ENCODE data around the gene PPIF. TPM values are rescaled to one million over a fixed set of nuclear protein-coding genes. Genes with fewer than 3 reads are reported as not detected.
"Not testable (repeated sequence)": the region's sequence is repeated elsewhere in the genome, so short reads cannot be mapped to it uniquely, and the experiment has no call there.

PPIF gene
- total RNA-seq, 1 experiment from 2014 or later: 42.3 TPM

GRCh38 chr10:79336276-79336675 is 11.0 kb upstream of the PPIF start:
- no peak for DNase-seq
- Histone ChIP-seq H3K4me3 (no peak overlapping the region), H3K27me3 (no peaks in the 10 kb centered on the region), H3K36me3 (no peaks in the 10 kb centered on the region), H3K9me3 (peaks cover 2% of the 10 kb centered on the region; the same call in 1 of the 2 replicates)

- no peaks in the 10 kb centered on the region for H3K27me3 ChIP-seq
- H3K36me3 ChIP-seq: no peaks in the 10 kb centered on the region
- DNase-seq: no peak
- H3K4me3 ChIP-seq: no peak overlapping the region
- peaks cover 2% of the 10 kb centered on the region; the same call in 1 of the 2 replicates for H3K9me3 ChIP-seq
Measured at GRCh38 chr10:79336739-79337138, 10.5 kb upstream of the PPIF start.

GRCh38 chr10:79337783-79338469 is 9.3 kb upstream of the PPIF start:
- not testable (repeated sequence) for H3K9me3 ChIP-seq, DNase-seq, H3K27me3 ChIP-seq, H3K36me3 ChIP-seq, H3K4me3 ChIP-seq

- Histone ChIP-seq H3K4me3 (no peak overlapping the region), H3K36me3 (no peaks in the 10 kb centered on the region), H3K27me3 (no peaks in the 10 kb centered on the region), H3K9me3 (no peaks in the 10 kb centered on the region)
- no peak for DNase-seq
Measured at GRCh38 chr10:79339266-79339665, 8.0 kb upstream of the PPIF start.

- DNase-seq: no peak
- Histone ChIP-seq H3K36me3 (no peaks in the 10 kb centered on the region), H3K4me3 (no peak overlapping the region), H3K27me3 (no peaks in the 10 kb centered on the region), H3K9me3 (no peaks in the 10 kb centered on the region)
Measured at GRCh38 chr10:79340646-79341244, 6.5 kb upstream of the PPIF start.

GRCh38 chr10:79342295-79342761 is 4.9 kb upstream of the PPIF start:
- H3K36me3 ChIP-seq: no peaks in the 10 kb centered on the region
- H3K27me3 ChIP-seq: no peaks in the 10 kb centered on the region
- no peak overlapping the region for H3K4me3 ChIP-seq
- no peaks in the 10 kb centered on the region for H3K9me3 ChIP-seq
- no peak for DNase-seq

GRCh38 chr10:79342811-79343561 is 4.3 kb upstream of the PPIF start:
- Histone ChIP-seq H3K4me3 (no peak overlapping the region), H3K9me3 (no peaks in the 10 kb centered on the region), H3K36me3 (peaks cover 3% of the 10 kb centered on the region), H3K27me3 (no peaks in the 10 kb centered on the region)
- DNase-seq: peak; percentile 90

GRCh38 chr10:79344502-79345195 is 2.6 kb upstream of the PPIF start:
- H3K9me3 ChIP-seq: no peaks in the 10 kb centered on the region
- peaks cover 19% of the 10 kb centered on the region for H3K36me3 ChIP-seq
- no peak for DNase-seq
- H3K27me3 ChIP-seq: no peaks in the 10 kb centered on the region
- no peak overlapping the region for H3K4me3 ChIP-seq

- H3K4me3 ChIP-seq: no peak overlapping the region
- DNase-seq: no peak
- H3K9me3 ChIP-seq: no peaks in the 10 kb centered on the region
- H3K36me3 ChIP-seq: peaks cover 27% of the 10 kb centered on the region
- H3K27me3 ChIP-seq: no peaks in the 10 kb centered on the region
Measured at GRCh38 chr10:79345241-79346011, 1.8 kb upstream of the PPIF start.

GRCh38 chr10:79346012-79346340 is 1.3 kb upstream of the PPIF start:
- Histone ChIP-seq H3K9me3 (no peaks in the 10 kb centered on the region), H3K27me3 (no peaks in the 10 kb centered on the region), H3K4me3 (no peak overlapping the region), H3K36me3 (peaks cover 33% of the 10 kb centered on the region)
- DNase-seq: no peak

GRCh38 chr10:79346388-79347225 is 662 bp upstream of the PPIF start:
- Histone ChIP-seq H3K36me3 (peaks cover 37% of the 10 kb centered on the region), H3K9me3 (no peaks in the 10 kb centered on the region), H3K27me3 (no peaks in the 10 kb centered on the region), H3K4me3 (peak overlapping the region; percentile 85)
- DNase-seq: no peak

GRCh38 chr10:79347894-79348639 is 798 bp downstream of the PPIF start:
- peaks cover 52% of the 10 kb centered on the region for H3K36me3 ChIP-seq
- peak; percentile 81 for DNase-seq
- H3K9me3 ChIP-seq: no peaks in the 10 kb centered on the region
- no peaks in the 10 kb centered on the region for H3K27me3 ChIP-seq
- H3K4me3 ChIP-seq: peak overlapping the region; percentile 85

- peaks cover 57% of the 10 kb centered on the region for H3K36me3 ChIP-seq
- H3K9me3 ChIP-seq: no peaks in the 10 kb centered on the region
- peak overlapping the region; percentile 85 for H3K4me3 ChIP-seq
- H3K27me3 ChIP-seq: no peaks in the 10 kb centered on the region
- no peak for DNase-seq
Measured at GRCh38 chr10:79348640-79348988, 1.3 kb downstream of the PPIF start.

- DNase-seq: no peak
- no peaks in the 10 kb centered on the region for H3K9me3 ChIP-seq
- peak overlapping the region; percentile 85 for H3K4me3 ChIP-seq
- no peaks in the 10 kb centered on the region for H3K27me3 ChIP-seq
- H3K36me3 ChIP-seq: peaks cover 62% of the 10 kb centered on the region
Measured at GRCh38 chr10:79349072-79349491, 1.8 kb downstream of the PPIF start.

- H3K9me3 ChIP-seq: no peaks in the 10 kb centered on the region
- H3K27me3 ChIP-seq: no peaks in the 10 kb centered on the region
- peaks cover 70% of the 10 kb centered on the region for H3K36me3 ChIP-seq
- no peak overlapping the region for H3K4me3 ChIP-seq
- DNase-seq: no peak
Measured at GRCh38 chr10:79349766-79350406, 2.6 kb downstream of the PPIF start.
